ENCODE measurements around the gene EREG.
"Not testable (repeated sequence)": the region's sequence is repeated elsewhere in the genome, so short reads cannot be mapped to it uniquely, and the experiment has no call there.

EREG gene

DNA sequence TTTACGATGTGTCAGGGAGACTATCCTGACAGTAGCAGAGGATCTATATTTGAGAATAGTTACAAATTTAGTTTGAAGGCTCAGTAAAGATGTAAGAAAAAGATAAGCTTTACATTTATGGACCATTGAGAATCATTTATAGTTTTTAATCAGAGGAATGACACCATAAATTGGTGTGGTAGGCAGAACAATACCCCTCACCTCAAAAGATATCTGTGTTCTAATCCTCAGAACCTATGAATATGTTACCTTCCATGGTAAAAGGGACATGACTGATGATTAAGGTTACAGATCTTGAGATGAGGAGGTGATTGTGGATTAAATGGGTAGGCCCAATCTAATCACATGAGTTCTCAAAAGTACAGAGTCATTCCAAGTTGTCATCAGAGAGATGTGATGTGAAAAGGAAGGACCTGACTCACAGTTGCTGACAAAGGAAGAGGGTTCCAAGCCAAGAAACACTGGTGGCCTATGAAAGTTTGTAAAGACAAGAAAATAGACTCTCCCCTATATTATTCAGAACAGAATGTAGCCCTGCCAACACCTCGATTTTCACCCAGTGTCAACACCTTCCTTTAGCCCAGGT lies 27.0 kb downstream of the EREG start:
- no peak for FAIRE-seq

DNA sequence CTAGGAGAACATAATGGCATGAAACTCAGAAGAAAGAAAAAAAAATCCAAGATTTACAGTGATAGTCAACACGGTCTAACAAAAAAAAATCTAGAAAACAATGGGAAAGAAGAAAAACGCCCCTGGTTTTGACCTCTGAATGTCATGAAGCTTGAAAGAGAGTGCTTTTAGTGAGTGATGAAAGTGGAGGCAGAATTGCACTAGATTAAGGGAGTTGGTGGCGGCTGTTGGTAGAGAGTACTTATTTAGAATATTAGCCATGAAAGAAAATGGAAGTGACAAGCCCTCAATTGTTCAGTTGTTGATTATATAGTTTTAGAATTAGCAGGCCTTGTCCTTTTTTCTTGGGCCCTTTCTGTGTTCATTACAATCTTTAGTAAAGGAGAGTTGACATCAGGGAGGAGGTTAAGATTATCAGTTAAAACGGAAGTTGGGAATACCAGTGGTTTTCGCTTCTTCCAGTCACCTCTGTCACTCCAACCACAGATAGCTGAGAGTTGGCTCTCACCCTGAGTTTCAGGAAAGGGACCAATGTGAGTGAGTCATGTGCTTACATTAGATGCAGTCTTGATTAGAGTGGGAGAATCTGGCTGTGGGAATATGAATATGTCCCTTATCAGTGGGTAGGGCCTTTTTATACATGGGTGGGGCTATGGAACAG lies 29.7 kb downstream of the EREG start:
- FAIRE-seq, result no peak

DNA sequence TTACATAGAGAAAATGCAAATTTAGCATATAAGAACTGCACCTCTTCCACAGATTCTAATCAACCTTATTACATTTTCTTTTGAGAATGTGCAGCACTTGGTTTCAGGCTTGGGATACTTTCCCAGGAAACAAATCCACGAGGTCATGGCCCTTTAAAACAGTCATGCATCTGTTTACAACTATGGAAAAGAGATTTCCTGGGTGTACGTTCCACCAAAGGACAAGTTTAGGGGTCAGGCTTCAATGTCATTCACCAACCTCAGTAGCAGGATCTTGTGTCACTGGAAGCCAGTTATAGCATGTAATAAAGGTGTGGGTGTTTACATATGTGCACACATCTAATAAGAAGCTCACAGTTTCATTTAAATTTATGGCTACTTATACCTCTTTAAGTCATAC lies 30.7 kb downstream of the EREG start:
- FAIRE-seq, result no peak

DNA sequence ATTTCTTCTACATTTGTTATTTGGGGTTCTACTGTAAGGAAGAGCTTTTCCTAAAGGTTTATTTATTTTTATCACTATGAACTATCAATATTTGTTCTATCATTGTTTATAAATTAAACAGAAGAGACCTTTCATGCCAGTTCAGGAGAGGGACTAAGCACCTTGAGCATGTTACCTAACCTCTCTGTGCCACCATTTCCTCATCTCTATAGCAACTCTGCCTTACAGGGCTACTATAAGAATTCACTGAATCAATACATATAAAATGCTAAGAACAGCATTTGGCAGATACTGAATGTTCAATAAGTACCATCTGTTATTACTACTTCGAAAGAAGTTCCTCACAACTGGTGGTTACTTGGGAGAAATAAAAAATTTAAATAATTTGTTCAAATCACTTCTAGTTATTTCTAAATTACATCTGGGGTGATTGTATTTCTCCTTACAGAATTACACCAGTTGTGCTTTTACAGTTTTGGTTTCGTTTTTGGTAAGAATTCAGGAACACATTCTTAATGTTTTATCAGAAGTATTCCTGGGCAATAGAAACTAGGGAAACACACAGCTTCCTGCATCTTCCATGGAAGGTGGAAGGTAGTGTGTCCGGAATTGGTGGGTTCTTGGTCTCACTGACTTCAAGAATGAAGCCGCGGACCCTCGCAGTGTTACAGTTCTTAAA lies 32.9 kb downstream of the EREG start:
- no peak for FAIRE-seq

DNA sequence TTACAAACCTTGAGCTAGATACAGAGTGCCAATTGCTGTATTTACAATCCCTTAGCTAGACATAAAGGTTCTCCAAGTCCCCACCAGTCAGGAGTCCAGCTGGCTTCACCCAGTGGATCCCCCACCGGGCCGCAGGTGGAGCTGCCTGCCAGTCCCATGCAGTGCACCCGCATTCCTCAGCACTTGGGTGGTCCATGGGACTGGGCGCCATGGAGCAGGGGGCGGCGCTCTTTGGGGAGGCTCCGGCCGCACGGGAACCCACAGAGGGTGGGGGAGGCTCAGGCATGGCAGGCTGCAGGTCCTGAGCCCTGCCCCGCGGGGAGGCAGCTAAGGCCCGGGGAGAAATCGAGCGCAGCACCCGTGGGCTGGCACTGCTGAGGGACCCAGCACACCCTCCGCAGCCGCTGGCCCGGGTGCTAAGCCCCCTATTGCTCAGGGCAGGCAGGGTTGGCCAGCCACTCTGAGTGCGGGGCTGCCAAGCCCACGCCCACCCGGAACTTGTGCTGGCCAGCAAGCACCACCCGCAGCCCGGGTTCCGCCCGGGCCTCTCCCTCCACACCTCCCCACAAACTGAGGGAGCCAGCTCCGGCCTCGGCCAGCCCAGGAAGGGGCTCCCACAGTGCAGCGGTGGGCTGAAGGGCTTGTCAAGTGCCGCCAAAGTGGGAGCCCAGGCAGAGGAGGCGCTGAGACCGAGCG lies 34.1 kb downstream of the EREG start:
- FAIRE-seq, result not testable (repeated sequence)

DNA sequence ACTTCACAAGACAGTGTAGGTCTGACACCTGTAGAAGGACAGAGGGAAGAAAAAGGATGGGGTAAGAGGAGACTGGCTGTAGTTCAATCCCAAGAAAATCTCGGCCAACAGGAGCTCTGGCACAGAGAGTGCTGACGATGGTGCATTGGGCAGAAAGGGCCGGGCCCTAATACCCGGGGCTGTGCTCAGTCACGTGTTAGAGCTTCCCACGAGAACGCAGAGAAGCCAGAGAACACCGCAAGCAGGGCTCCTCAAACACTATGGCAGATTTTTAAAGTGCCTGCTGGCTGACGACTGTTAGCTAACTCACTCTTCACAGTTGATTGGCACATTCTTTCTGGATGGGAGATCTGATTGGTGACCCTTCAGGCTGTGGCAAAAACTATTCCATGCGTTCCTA lies 35.5 kb downstream of the EREG start:
- FAIRE-seq, result no peak

DNA sequence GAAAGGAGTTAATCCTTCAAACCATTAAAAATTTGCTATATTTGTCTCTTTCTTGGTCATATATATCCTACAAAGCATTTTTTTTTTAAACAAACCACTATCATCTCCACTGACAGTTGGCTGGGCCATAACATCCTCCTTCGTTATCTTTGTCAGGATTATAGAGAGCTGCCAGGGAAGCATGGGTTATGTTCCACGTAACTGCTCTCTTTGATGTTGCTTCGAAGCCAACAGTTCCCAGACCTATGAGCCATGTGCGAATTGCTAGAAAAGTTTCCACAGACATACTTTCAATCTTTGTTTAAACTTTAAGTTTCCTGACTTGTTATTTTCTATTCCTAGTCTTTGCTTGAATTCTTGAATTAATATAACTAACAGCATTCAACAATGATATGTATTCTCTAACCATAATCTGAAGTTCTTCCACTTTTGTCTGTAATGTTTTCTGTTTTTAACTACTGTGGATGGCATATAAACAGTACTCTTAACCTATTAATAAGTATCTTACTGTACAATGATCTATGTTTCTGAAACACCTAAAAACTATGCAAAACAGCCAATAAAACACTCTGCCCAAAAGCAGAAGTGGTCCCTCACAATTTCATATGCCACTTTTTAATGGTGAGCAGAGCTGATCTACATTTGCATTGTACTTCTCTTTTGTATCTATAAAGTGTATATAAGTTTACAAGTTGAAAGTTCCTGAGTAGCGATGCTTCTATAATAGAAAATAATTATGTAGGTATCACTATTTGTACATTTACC lies 37.9 kb downstream of the EREG start:
- no peak for FAIRE-seq

DNA sequence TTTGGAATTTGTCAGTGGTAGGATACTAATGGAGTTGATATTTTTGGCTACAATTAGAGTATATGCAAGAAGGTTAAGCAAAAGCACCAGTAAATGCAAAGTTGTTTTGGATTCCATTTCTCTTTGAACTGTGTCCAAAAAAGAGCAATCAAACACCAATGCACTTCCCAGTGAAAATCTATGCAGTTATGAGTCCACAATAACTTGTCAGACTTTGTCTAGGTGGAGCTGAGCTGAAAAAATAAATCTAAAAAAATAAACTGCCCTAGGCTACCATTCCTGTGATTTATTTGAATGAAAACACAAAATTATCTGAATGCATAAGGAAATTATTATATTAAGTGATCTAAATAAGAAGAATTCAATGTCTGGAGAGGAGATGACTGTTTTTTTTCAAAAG lies 42.9 kb downstream of the EREG start:
- FAIRE-seq, result no peak

DNA sequence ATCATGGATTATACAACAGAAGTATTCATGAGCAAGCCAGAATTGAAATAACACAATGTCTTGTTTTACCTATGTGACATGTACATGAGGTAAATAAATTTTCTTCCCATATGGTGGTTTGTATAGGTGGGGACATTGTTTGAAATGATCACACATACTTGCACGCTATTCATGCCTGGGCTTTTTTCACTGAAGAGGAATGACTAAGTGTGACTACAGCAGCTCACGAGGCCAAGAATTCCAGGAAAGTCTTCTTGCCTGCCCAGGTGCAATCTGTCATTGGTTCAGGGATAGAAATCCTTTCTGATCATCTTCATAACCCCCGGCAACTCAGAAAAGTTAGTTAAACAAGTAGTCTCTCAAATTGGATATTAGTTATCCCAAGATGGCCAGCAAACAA lies 43.7 kb downstream of the EREG start:
- no peak for FAIRE-seq

DNA sequence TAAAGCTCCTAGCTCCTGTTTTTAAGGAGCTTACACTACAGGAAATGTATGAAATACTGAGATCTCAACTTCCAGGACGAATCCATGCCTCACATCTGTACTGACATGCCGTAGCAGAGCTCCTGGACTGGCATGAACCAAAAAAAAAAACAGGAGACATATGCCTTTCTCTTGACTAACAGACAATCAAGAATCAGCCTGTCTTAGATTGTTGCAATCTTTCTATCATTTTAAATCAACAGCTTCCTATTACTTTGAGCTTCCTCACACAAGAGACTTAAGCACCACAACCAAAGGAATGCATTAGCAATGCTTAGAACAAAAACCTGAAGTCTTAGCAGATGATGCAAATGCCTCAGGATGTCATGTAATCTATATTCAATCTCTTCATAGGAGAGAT lies 45.3 kb downstream of the EREG start:
- no peak for FAIRE-seq

DNA sequence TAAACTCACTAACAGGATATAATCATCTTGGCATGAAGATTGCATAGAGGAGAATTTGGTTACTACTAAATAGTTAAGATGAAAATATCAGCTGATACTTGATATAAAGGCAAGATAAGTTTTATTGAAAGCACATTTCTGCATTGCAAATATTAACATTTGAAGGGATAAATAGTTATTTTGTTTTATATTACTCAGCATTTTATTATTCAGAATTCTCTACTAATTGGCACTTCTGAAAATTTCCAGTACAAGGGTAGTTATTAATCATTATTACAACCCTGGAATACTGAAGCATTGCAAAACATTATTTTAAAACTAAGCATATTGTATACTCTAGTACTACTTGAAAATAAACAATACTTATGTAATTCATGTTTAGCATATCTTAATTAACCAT lies 47.3 kb downstream of the EREG start:
- FAIRE-seq, result no peak

DNA sequence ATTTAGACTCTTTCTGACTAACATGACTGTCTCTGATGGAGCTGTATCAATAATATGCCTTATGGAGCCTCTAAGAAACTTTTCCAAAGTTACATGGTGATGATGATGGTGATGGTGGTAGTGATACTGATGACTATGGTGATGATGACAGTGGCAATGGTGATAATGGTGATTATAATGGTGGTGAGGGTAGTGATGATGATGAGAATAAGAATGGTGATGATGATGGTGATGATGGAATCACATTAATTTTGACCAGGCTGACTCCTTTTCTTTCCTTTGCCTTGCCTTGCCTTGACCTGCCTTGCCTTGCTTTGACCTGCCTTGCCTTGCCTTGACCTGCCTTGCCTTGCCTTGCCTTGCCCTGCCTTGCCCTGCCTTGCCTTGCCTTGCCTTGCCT lies 48.3 kb downstream of the EREG start:
- FAIRE-seq, result no peak

DNA sequence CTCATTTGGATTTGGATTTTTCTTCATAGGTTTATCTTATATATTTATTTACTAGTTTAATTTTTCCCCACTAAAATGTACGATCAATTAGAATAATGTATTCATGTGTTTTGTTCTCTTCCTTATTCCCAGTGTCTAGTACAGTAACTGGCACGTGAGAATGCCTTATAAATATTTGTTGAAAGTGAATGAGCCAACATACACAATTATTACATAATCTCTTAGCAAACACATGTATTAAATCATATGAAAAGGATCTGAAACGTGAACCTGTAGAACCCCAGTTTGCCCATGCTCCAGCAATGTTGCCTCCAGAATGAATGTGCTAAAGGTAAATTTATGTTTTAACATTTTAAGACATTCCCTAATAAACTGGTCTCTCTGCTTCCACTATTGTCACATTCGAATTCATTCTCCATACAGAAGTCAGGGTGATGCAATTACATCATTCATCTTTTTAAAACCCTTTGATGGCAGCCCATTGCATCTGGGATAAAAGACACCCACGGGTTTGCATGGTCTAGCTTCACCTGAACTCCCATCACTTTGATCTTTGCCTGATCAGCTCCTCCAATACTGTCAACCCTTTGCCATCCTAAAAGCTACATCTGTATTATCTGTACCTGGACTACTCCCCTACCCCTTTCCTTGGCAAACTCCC lies 49.3 kb downstream of the EREG start:
- FAIRE-seq, result no peak

DNA sequence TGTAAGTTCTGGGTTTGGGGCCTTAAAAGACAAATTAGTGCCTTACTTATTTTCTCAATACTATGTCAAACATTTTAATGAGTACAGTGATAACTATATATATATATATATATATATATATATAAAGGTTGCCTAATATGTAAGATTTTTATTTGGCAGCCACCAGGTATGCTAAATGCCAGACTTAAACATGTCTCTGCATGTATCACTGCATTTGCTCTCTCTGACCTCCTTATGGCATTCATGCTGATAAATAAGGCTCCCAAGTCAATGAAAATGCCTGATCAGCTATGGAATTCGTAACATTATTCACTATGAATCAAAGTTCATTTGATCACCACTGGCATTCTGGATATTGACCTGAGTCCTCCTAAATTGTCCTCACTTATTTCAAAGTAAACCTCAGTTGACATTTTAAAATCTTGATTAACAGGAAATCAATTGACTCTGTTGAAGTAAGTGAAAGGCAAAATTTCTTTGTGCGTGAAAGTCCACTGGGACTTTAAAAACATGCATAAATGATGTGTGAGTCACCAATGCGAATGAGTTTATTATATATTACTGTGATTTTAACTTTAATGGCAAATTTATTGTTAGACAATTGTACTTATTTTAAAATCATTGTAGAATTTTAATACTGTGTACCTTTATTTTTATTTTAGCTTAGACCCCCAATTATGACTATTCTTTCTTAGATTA lies 50.8 kb downstream of the EREG start:
- no peak for FAIRE-seq

DNA sequence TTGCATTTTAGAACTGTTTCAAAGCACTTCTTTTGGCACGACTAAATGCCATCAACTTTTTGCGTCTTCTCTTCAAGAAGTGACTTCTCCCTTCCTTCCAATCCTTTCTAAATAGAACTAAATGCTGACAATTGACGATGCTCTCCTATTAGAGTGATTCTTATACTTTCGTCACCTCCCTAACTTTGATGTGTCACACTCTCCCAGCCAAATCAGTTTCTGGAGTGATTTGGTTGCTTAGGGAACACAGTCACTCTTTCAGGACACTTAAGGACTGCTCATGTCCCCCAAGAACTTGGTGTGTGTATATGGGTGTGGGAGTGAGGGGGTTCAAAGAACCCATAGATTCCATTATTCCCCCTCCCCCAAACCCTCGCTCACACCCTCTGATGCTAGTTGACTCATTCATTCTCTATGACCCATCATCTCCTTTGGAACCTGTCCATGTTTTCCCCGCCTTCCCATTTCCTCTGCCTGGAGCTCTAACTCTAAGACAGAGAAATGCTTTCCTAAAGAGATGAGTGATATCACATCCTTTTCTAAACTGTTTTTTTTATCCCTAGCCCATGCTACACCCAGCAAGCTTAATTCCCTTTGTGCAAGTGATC lies 53.2 kb downstream of the EREG start:
- no peak for FAIRE-seq

DNA sequence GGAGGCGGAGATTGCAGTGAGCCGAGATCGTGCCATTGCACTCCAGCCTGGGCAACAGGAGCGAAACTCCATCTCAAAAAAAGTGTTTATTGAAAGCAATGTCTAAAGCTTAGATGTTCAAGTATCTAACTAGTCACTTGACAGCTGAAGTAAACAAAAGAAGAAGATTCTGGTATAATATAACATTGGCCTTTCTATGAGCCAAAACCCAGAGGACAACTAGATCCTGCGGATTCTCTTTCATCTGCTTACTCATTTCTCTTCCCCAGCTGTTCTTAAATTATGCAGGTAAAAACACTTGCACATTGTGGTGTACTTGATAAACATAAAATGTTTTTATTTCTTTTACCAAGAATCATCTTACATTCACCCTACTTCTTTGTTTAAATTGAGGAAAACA lies 55.9 kb downstream of the EREG start:
- FAIRE-seq, result no peak

DNA sequence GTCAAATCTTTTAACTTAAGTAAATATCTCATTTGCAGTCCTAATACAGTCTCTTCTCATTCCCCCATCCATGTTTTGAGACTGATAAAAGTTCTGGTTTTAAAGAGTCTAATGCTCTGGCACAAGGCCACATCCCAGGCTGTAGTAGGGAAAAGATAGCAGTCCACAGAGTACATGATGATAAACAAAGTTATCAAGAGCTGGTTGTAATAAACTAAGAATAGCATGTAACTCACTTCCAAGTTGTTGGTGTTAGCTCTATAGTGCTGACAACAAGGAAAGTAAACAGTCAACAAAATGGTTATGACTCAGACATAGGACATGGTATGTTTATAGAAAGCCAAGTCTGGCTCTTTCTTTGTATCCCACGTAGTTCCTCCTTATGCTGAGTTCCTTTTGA lies 58.2 kb downstream of the EREG start:
- FAIRE-seq, result no peak

DNA sequence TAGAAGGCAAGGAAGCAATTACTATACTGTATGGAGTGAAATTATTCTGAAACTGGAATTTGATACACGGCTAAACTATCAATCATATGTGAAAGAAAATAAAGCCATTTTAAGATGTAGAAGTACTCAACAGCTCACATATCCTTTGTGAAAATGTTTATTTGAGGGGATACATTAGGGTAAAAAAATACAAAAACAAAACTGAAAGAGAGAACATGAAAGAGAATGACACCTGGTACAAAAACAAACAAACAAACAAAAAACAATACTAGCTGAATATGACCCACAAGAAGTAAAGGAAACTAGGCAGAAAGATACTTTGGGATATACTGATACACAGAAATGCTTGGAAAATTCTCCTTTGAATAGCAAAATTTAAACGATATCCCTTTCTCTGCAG lies 59.2 kb downstream of the EREG start:
- no peak for FAIRE-seq

DNA sequence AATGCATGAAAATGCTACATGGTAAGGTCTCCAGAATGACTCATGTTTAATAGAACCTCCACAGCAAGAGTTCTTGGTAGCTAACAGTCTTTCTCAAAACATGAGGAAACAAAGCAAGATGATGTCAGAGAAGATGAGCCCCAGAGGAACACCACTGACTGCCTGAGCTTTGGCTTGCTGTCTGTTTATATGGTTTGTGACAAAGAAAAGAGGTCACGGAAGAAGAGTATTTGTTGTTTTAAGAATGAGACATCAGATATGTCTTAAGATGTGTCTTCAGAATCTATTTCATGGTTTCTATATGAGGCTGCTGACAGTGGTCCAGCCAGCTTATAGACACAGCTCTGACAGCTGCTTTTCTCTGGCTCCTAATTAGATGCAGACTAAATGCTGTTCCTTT lies 61.2 kb downstream of the EREG start:
- FAIRE-seq, result no peak

DNA sequence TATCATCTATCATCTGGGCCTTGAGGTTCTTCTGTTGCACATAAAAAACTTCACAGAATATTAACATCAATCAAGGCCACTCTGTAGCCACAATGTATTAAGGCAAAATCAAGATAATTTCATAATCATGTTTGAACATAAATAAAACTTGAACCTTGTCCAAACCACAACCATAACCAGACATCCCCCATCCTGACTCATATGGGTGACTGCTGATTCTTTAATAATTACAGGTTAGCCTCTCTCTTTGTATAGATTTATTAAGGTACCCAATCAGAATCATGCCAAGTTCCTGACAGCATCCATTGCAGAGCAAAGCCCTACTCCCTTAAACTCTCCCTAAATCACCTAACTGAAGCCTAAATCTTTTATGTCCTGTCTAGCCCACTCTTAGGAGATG lies 63.3 kb downstream of the EREG start:
- FAIRE-seq, result no peak

DNA sequence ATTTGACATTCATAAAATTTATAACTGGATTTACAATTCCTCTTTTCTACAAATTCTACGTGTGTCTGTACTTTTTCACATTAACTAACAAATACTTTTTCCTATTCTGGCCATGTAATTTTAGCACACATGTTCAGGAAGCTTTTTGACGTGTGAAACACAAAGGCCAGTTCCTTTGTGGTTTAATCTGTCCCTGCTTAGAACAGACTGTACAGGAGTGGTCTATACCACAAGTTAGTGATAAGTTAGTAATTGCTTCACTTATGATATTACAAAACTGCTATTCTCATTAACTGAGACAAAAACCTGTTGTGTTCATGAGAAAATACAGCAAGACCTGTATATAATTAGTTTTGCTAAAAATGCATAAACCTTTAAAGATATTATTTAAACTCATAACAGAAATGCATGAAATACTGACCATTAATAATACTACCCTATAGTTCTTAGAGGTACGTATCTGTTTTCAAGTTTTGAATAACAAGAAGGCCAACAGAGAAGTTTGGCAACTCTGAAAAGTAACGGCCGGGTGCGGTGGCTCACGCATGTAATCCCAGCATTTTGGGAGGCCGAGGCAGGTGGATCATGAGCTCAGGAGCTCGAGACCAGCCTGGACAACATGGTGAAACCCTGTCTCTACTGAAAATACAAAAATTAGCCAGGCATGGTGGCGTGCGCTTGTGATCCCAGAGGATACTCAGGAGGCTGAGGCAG lies 66.3 kb downstream of the EREG start:
- FAIRE-seq, result no peak
